Neutrophil (primary cell): Measurements from ENCODE around the gene TOE1.

Experiments
- H3K27ac ChIP-seq: fragments of 200-600 bp; sonication (generic); 2 replicates; pipeline ENCODE4 v1.5.1; 2016; ENCODE audit warnings: mild to moderate bottlenecking, moderate library complexity
- H3K27me3 ChIP-seq: fragments of 200-600 bp; sonication (generic); 2 replicates; pipeline ENCODE4 v1.6.0; 2016; ENCODE audit warnings: mild to moderate bottlenecking
- H3K36me3 ChIP-seq: fragments of 200-600 bp; sonication (generic); 2 replicates; pipeline ENCODE4 v1.5.1; 2017
- H3K4me1 ChIP-seq, 2 experiments: fragments of 200-600 bp in 1 of 2; sonication (generic) in 1 of 2; 1 replicate in 1 of 2; 2 replicates in 1 of 2; pipeline versions ENCODE4 v1.5.1 to v1.6.1; 2013 to 2016; ENCODE audit warnings: low read depth in 1 of 2, low read length in 1 of 2, mild to moderate bottlenecking in 1 of 2, moderate library complexity in 1 of 2; ENCODE audit not compliant: control insufficient read depth in 1 of 2, insufficient read depth in 1 of 2
- H3K4me3 ChIP-seq, 2 experiments: fragments of 200-600 bp in 1 of 2; sonication (generic) in 1 of 2; 1 replicate in 1 of 2; 2 replicates in 1 of 2; pipeline ENCODE4 v1.5.1; 2013 to 2016; ENCODE audit warnings: low read depth in 1 of 2, low read length in 1 of 2, mild to moderate bottlenecking in 1 of 2, moderate library complexity in 1 of 2
- H3K9me3 ChIP-seq: fragments of 200-600 bp; sonication (generic); 2 replicates; pipeline ENCODE4 v1.5.1; 2016
- TF ChIP-seq, protein P1 (sequence below): fragments of 200-600 bp; sonication (generic); IDR thresholded peaks from 2 replicates; pipeline ENCODE4 v1.5.1; 2016; ENCODE audit warnings: antibody characterized with exemption

Gene TOE1

GRCh38 chr1:45327644-45328515 lies 12.1 kb upstream of the TOE1 start:
- H3K27ac ChIP-seq = no peak overlapping the region
- H3K9me3 ChIP-seq = no peaks in the 10 kb centered on the region
- peaks cover 12 to 14% of the 10 kb centered on the region in 2 experiments for H3K4me1 ChIP-seq
- peaks cover 23% of the 10 kb centered on the region for H3K36me3 ChIP-seq
- TF ChIP-seq, protein P1, sequence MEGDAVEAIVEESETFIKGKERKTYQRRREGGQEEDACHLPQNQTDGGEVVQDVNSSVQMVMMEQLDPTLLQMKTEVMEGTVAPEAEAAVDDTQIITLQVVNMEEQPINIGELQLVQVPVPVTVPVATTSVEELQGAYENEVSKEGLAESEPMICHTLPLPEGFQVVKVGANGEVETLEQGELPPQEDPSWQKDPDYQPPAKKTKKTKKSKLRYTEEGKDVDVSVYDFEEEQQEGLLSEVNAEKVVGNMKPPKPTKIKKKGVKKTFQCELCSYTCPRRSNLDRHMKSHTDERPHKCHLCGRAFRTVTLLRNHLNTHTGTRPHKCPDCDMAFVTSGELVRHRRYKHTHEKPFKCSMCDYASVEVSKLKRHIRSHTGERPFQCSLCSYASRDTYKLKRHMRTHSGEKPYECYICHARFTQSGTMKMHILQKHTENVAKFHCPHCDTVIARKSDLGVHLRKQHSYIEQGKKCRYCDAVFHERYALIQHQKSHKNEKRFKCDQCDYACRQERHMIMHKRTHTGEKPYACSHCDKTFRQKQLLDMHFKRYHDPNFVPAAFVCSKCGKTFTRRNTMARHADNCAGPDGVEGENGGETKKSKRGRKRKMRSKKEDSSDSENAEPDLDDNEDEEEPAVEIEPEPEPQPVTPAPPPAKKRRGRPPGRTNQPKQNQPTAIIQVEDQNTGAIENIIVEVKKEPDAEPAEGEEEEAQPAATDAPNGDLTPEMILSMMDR = no peak
- peaks cover 29% of the 10 kb centered on the region for H3K27me3 ChIP-seq
- peak overlapping the region; percentile 52 to 58 for H3K4me3 ChIP-seq

- Histone ChIP-seq H3K36me3 (peaks cover 29% of the 10 kb centered on the region), H3K27ac (no peak overlapping the region), H3K4me1 (peaks cover 12 to 14% of the 10 kb centered on the region in 2 experiments), H3K27me3 (peaks cover 29% of the 10 kb centered on the region), H3K9me3 (no peaks in the 10 kb centered on the region), H3K4me3 (no peak overlapping the region)
- TF ChIP-seq, protein P1 = no peak
Observed at GRCh38 chr1:45328680-45329079, 11.3 kb upstream of the TOE1 start.

GRCh38 chr1:45329445-45329844 lies 10.5 kb upstream of the TOE1 start:
- Histone ChIP-seq H3K4me3 (no peak overlapping the region), H3K4me1 (peaks cover 16 to 19% of the 10 kb centered on the region in 2 experiments), H3K27me3 (peaks cover 29% of the 10 kb centered on the region), H3K27ac (no peak overlapping the region), H3K9me3 (no peaks in the 10 kb centered on the region), H3K36me3 (peaks cover 29% of the 10 kb centered on the region)
- TF ChIP-seq, protein P1 = no peak

- H3K27ac ChIP-seq = no peak overlapping the region
- TF ChIP-seq, protein P1 = no peak
- no peaks in the 10 kb centered on the region for H3K9me3 ChIP-seq
- peaks cover 29% of the 10 kb centered on the region for H3K36me3 ChIP-seq
- peaks cover 15% of the 10 kb centered on the region for H3K27me3 ChIP-seq
- no peak overlapping the region for H3K4me3 ChIP-seq
- peaks cover 15 to 16% of the 10 kb centered on the region in 2 experiments for H3K4me1 ChIP-seq
Observed at GRCh38 chr1:45331436-45332345, 8.3 kb upstream of the TOE1 start.

GRCh38 chr1:45332346-45332720 lies 7.6 kb upstream of the TOE1 start:
- H3K27me3 ChIP-seq = peaks cover 9% of the 10 kb centered on the region
- TF ChIP-seq, protein P1 = no peak
- no peaks in the 10 kb centered on the region for H3K9me3 ChIP-seq
- H3K4me1 ChIP-seq = peaks cover 8 to 10% of the 10 kb centered on the region in 2 experiments
- H3K4me3 ChIP-seq = no peak overlapping the region
- H3K36me3 ChIP-seq = peaks cover 29% of the 10 kb centered on the region
- no peak overlapping the region for H3K27ac ChIP-seq
